ENCODE results near the gene FOXC2.

- TF ChIP-seq CTCF (IDR thresholded peaks at IDR 0.05) (no peak), POLR2A (IDR thresholded peaks at IDR 0.05) (no peak)
Observed at GRCh38 chr16:86521236-86522197, 45.1 kb upstream of the FOXC2 start.

All from heart left ventricle (tissue), 13 donors.